Neural cell (in vitro differentiated cells): ENCODE measurements around the gene STX1A. TPM values are rescaled to one million over a fixed set of nuclear protein-coding genes. Genes with fewer than 3 reads are reported as not detected.

Experiments
- H2AFZ ChIP-seq: fragments of 200-600, 300-800 bp; sonication (generic), shearing (Covaris generic); 2 replicates; pipeline ENCODE4 v1.6.0; 2014; ENCODE audit warnings: low read depth, mild to moderate bottlenecking, antibody characterized with exemption, low read length, moderate library complexity
- H3F3A ChIP-seq: fragments of 200-600 bp; shearing (Covaris generic); 2 replicates; pipeline ENCODE4 v1.6.1; 2016; ENCODE audit warnings: mild to moderate bottlenecking, moderate library complexity, mixed read lengths, antibody characterized with exemption, low read length; ENCODE audit not compliant: insufficient read depth, poor library complexity, severe bottlenecking
- H3K27ac ChIP-seq: fragments of 200-600, 300-800 bp; sonication (generic), shearing (Covaris generic); 2 replicates; pipeline ENCODE4 v1.5.1; 2014; ENCODE audit warnings: mild to moderate bottlenecking, low read length, moderate library complexity
- H3K27me3 ChIP-seq: fragments of 300-800, 200-600 bp; sonication (generic), shearing (Covaris generic); 2 replicates; pipeline ENCODE4 v1.6.0; 2014; ENCODE audit warnings: mild to moderate bottlenecking, low read depth, low read length, moderate library complexity; ENCODE audit not compliant: insufficient read depth
- H3K36me3 ChIP-seq: fragments of 300-800, 200-600 bp; sonication (generic), shearing (Covaris generic); 2 replicates; pipeline ENCODE4 v1.5.1; 2014; ENCODE audit warnings: mild to moderate bottlenecking, antibody characterized with exemption, low read length, moderate library complexity; ENCODE audit not compliant: insufficient read depth
- H3K4me2 ChIP-seq: fragments of 300-800, 200-600 bp; sonication (generic), shearing (Covaris generic); 2 replicates; pipeline ENCODE4 v1.6.0; 2014; ENCODE audit warnings: mild to moderate bottlenecking, low read length
- H3K4me3 ChIP-seq: fragments of 300-800, 200-600 bp; sonication (generic), shearing (Covaris generic); 2 replicates; pipeline ENCODE4 v1.5.1; 2014; ENCODE audit warnings: mild to moderate bottlenecking, low read length, moderate library complexity
- H3K79me2 ChIP-seq: fragments of 200-600 bp; shearing (Covaris generic); replicated peaks from 2 replicates; pipeline ENCODE4 v1.6.0; 2014; ENCODE audit warnings: mild to moderate bottlenecking, low read length, moderate library complexity; ENCODE audit not compliant: insufficient read depth
- H3K9ac ChIP-seq: fragments of 300-800, 200-600 bp; sonication (generic), shearing (Covaris generic); 2 replicates; pipeline ENCODE4 v1.6.1; 2016; ENCODE audit warnings: mild to moderate bottlenecking, low read length, mixed read lengths
- H3K9me2 ChIP-seq: fragments of 200-600 bp; shearing (Covaris generic); 2 replicates; pipeline ENCODE4 v1.6.1; 2016; ENCODE audit warnings: mild to moderate bottlenecking, low read length, mixed read lengths; ENCODE audit not compliant: insufficient read depth
- H3K9me3 ChIP-seq: fragments of 200-600, 300-800 bp; sonication (generic), shearing (Covaris generic); 2 replicates; pipeline ENCODE4 v1.6.1; 2016; ENCODE audit warnings: mild to moderate bottlenecking, mixed run types, low read length, moderate library complexity, mixed read lengths
- H4K20me1 ChIP-seq: fragments of 200-600 bp; shearing (Covaris generic); 2 replicates; pipeline ENCODE4 v1.6.1; 2016; ENCODE audit warnings: mild to moderate bottlenecking, mixed run types; ENCODE audit not compliant: insufficient read depth
- CTCF ChIP-seq: fragments of 450-650 bp; IDR thresholded peaks from 2 replicates; pipeline ENCODE4 v1.5.1; 2014; ENCODE audit warnings: antibody characterized with exemption, mild to moderate bottlenecking, moderate library complexity; ENCODE audit not compliant: poor library complexity, severe bottlenecking
- EP300 ChIP-seq: fragments of 450-650 bp; conservative IDR thresholded peaks from 2 replicates; pipeline ENCODE4 v1.6.1; 2014; ENCODE audit warnings: antibody characterized with exemption, mild to moderate bottlenecking, moderate library complexity; ENCODE audit not compliant: poor library complexity, severe bottlenecking
- EZH2 ChIP-seq: fragments of 200-600, 300-800 bp; shearing (Covaris generic), sonication (generic); IDR thresholded peaks from 2 replicates; pipeline ENCODE4 v1.6.1; 2014; ENCODE audit warnings: antibody characterized with exemption, low read length, borderline replicate concordance, mild to moderate bottlenecking; ENCODE audit not compliant: insufficient read depth, poor library complexity, severe bottlenecking
- MXI1 ChIP-seq: fragments of 450-650 bp; conservative IDR thresholded peaks from 2 replicates; pipeline ENCODE4 v1.6.1; 2014; ENCODE audit warnings: antibody characterized with exemption, mild to moderate bottlenecking; ENCODE audit not compliant: poor library complexity, severe bottlenecking
- POLR2AphosphoS5 ChIP-seq: IDR thresholded peaks from 2 replicates; pipeline ENCODE4 v1.6.1; 2012
- RAD21 ChIP-seq: fragments of 450-650 bp; conservative IDR thresholded peaks from 2 replicates; pipeline ENCODE4 v1.6.1; 2014; ENCODE audit warnings: antibody characterized with exemption, mild to moderate bottlenecking, moderate library complexity
- REST ChIP-seq: IDR thresholded peaks from 2 replicates; pipeline ENCODE4 v1.6.1; 2012; ENCODE audit warnings: borderline replicate concordance
- SMC3 ChIP-seq: fragments of 450-650 bp; conservative IDR thresholded peaks from 2 replicates; pipeline ENCODE4 v1.6.1; 2014; ENCODE audit warnings: antibody characterized with exemption, mild to moderate bottlenecking, moderate library complexity; ENCODE audit not compliant: poor library complexity
- TAF1 ChIP-seq: IDR thresholded peaks from 2 replicates; pipeline ENCODE4 v1.6.1; 2012; ENCODE audit warnings: low read depth
- polyA plus RNA-seq: library from polyadenylated mRNA; depleted of rRNA; stranded (reverse); fragments of >200 nt; gene quantifications from 2 replicates; pipeline ENCODE4 v1.2.3, GENCODE V29; 2014

STX1A gene
- polyA plus RNA-seq, 1 donor from 2014 or later: 123 TPM

GRCh38 chr7:73696372-73696771, 23.1 kb downstream of the STX1A start:
- Histone ChIP-seq H3K27me3 (no peaks in the 10 kb centered on the region), H3K27ac (no peak overlapping the region), H3K9me2 (no peaks in the 10 kb centered on the region), H4K20me1 (no peaks in the 10 kb centered on the region), H3K9ac (no peak overlapping the region), H3K4me3 (no peak overlapping the region), H3K4me2 (no peak overlapping the region), H3K9me3 (no peaks in the 10 kb centered on the region), H3K36me3 (no peaks in the 10 kb centered on the region), H2AFZ (no peak overlapping the region), H3K79me2 (no peaks in the 10 kb centered on the region), H3F3A (no peaks in the 10 kb centered on the region)
- no peak for TF ChIP-seq MXI1
- TF ChIP-seq EZH2: no peak
- no peak for TF ChIP-seq RAD21
- TF ChIP-seq EP300: no peak
- no peak for TF ChIP-seq REST
- no peak for TF ChIP-seq SMC3
- TF ChIP-seq TAF1: no peak
- no peak for TF ChIP-seq CTCF
- TF ChIP-seq POLR2AphosphoS5: no peak

- H3K9ac ChIP-seq: no peak overlapping the region
- no peaks in the 10 kb centered on the region for H3K9me2 ChIP-seq
- no peaks in the 10 kb centered on the region for H3K27me3 ChIP-seq
- H3K27ac ChIP-seq: no peak overlapping the region
- H3F3A ChIP-seq: no peaks in the 10 kb centered on the region
- H2AFZ ChIP-seq: no peak overlapping the region
- H3K4me3 ChIP-seq: no peak overlapping the region
- no peaks in the 10 kb centered on the region for H4K20me1 ChIP-seq
- no peak for TF ChIP-seq RAD21
- no peak for TF ChIP-seq EP300
- no peak for TF ChIP-seq POLR2AphosphoS5
- no peak for TF ChIP-seq REST
- no peak for TF ChIP-seq EZH2
- no peak for TF ChIP-seq CTCF
- no peak for TF ChIP-seq TAF1
- no peak for TF ChIP-seq MXI1
- no peak for TF ChIP-seq SMC3
- no peak overlapping the region for H3K4me2 ChIP-seq
- H3K9me3 ChIP-seq: no peaks in the 10 kb centered on the region
- H3K36me3 ChIP-seq: no peaks in the 10 kb centered on the region
- peaks cover 2% of the 10 kb centered on the region for H3K79me2 ChIP-seq
Observed at GRCh38 chr7:73690646-73691045, 28.8 kb downstream of the STX1A start.
